Measurements from ENCODE around the gene PDPR. TPM values are rescaled to one million over a fixed set of nuclear protein-coding genes. Genes with fewer than 3 reads are reported as not detected.

The PDPR gene
- total RNA-seq, 2 experiments from 2014 or later = 20.4 to 34.0 TPM

GRCh38 chr16:70156207-70156978, 42.3 kb downstream of the PDPR start:
- Histone ChIP-seq H3K9me3 (ENCODE audit: low read length) (no peaks in the 10 kb centered on the region), H3K36me3 (ENCODE audit: insufficient read depth, low read length) (peaks cover 99% of the 10 kb centered on the region), H3K4me3 (ENCODE audit: low read depth, low read length, poor library complexity, severe bottlenecking) (no peak overlapping the region), H3K27ac (ENCODE audit: low read depth, low read length, poor library complexity, severe bottlenecking) (no peak overlapping the region), H3K79me2 (ENCODE audit: insufficient read depth, low read depth, low read length) (no peaks in the 10 kb centered on the region), H3K9me2 (ENCODE audit: insufficient read depth, low read length) (no peaks in the 10 kb centered on the region), H2AFZ (ENCODE audit: low read length) (no peak overlapping the region), H4K20me1 (ENCODE audit: insufficient read depth, low read length) (no peaks in the 10 kb centered on the region), H3K4me1 (ENCODE audit: insufficient read depth, low read length, poor library complexity, severe bottlenecking) (no peaks in the 10 kb centered on the region), H3K4me2 (ENCODE audit: low read length) (no peak overlapping the region)
- CTCF ChIA-PET (ENCODE audit: unreplicated experiment) = no interaction called here
- intact Hi-C loops (cut with micrococcal nuclease; ENCODE audit: unreplicated experiment) = no loop called here
- no TSS peak for BruUV-seq (replicated peaks)
- POLR2A ChIA-PET = interaction anchor here (0.5 to 0.6 kb wide), 2 partner anchors 62 to 253 kb away, joined by 3 to 5 read pairs; no protein-coding TSS in a partner anchor
- no peak for DNase-seq (ENCODE audit: low spot score)
- TF ChIP-seq CTCF (conservative IDR thresholded peaks at IDR 0.05; ENCODE audit: low read length) (no peak), EZH2phosphoT487 (IDR thresholded peaks at IDR 0.05; ENCODE audit: borderline replicate concordance, low read depth, low read length) (no peak)

DNA sequence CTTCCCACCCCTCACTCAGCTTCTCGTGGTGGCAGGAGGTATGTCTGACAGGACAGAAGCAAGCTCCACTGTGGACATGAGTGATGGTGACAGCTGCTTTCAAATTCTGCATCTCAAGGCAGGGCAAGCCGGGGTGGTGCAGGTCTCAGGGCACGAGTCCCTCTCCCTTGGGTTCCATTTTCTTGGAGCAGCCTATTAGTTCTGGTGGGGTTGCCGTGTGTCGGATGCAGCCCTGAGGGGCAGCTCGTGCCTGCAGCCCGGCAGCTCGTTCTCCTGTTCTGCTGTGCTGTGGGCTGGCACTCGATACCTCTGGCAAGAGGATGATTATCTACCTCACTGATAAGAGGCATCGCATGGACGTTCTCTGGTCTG, 43.0 kb downstream of the PDPR start:
- CTCF ChIA-PET (ENCODE audit: unreplicated experiment) = no interaction called here
- no peak for DNase-seq (ENCODE audit: low spot score)
- peaks cover 99% of the 10 kb centered on the region for H3K36me3 ChIP-seq (ENCODE audit: insufficient read depth, low read length)
- no peak overlapping the region for H2AFZ ChIP-seq (ENCODE audit: low read length)
- H3K4me2 ChIP-seq (ENCODE audit: low read length) = no peak overlapping the region
- H3K9me3 ChIP-seq (ENCODE audit: low read length) = no peaks in the 10 kb centered on the region
- no peaks in the 10 kb centered on the region for H3K9me2 ChIP-seq (ENCODE audit: insufficient read depth, low read length)
- no peaks in the 10 kb centered on the region for H3K79me2 ChIP-seq (ENCODE audit: insufficient read depth, low read depth, low read length)
- TF ChIP-seq CTCF (conservative IDR thresholded peaks at IDR 0.05; ENCODE audit: low read length) (no peak), EZH2phosphoT487 (IDR thresholded peaks at IDR 0.05; ENCODE audit: borderline replicate concordance, low read depth, low read length) (no peak)
- no peak overlapping the region for H3K27ac ChIP-seq (ENCODE audit: low read depth, low read length, poor library complexity, severe bottlenecking)
- no peak overlapping the region for H3K4me3 ChIP-seq (ENCODE audit: low read depth, low read length, poor library complexity, severe bottlenecking)
- H4K20me1 ChIP-seq (ENCODE audit: insufficient read depth, low read length) = no peaks in the 10 kb centered on the region
- POLR2A ChIA-PET = interaction anchor here (0.5 to 0.6 kb wide), 2 partner anchors 61 to 253 kb away, joined by 3 to 5 read pairs; no protein-coding TSS in a partner anchor
- intact Hi-C loops (cut with micrococcal nuclease; ENCODE audit: unreplicated experiment) = no loop called here
- H3K4me1 ChIP-seq (ENCODE audit: insufficient read depth, low read length, poor library complexity, severe bottlenecking) = no peaks in the 10 kb centered on the region
- no TSS peak for BruUV-seq (replicated peaks)
